HG03378 (cell line): ENCODE measurements around the gene PWWP2B.

Source experiments
- ATAC-seq: cut with Tn5 transposase; IDR thresholded peaks from one replicate; pipeline ENCODE4 v1.9.1; 2021; ENCODE audit warnings: mild to moderate bottlenecking, moderate library complexity; ENCODE audit not compliant: unreplicated experiment

The PWWP2B gene

GRCh38 chr10:132466520-132467463, 69.8 kb downstream of the PWWP2B start:
- ATAC-seq: no peak
